Stimulated activated CD8-positive, alpha-beta memory T cell treated with anti-CD3 and anti-CD28 coated beads, Interleukin-12 subunit alpha, Interleukin-12 subunit beta, amount 100 ng/mL, for 1 hour (primary cell): Measurements from ENCODE around the gene UGT1A3.

Source experiments
- DNase-seq: peaks from one replicate; pipeline ENCODE4 v3.0.0-alpha.2; 2020; ENCODE audit warnings: low read depth

Gene UGT1A3

GRCh38 chr2:233758141-233758540, 29.3 kb downstream of the UGT1A3 start:
- no peak for DNase-seq

- no peak for DNase-seq
These were observed 30.0 kb downstream of the UGT1A3 start for GRCh38 chr2:233758849-233759248.

- DNase-seq = no peak
These were observed 31.2 kb downstream of the UGT1A3 start, which contains the start of gene UGT1A1 for GRCh38 chr2:233760043-233760442. UGT1A1 (plus strand) TSS chr2:233760270; CDS start chr2:233760288, 18 bp downstream.

- DNase-seq = no peak
These were observed 32.4 kb downstream of the UGT1A3 start for GRCh38 chr2:233761040-233761769.

GRCh38 chr2:233764264-233764663, 35.4 kb downstream of the UGT1A3 start:
- DNase-seq = no peak

- no peak for DNase-seq
These were observed 35.9 kb downstream of the UGT1A3 start for GRCh38 chr2:233764761-233765160.

GRCh38 chr2:233766416-233766815, 37.6 kb downstream of the UGT1A3 start:
- DNase-seq = no peak

GRCh38 chr2:233768076-233768475, 39.2 kb downstream of the UGT1A3 start:
- DNase-seq = no peak

GRCh38 chr2:233769260-233769659, 40.4 kb downstream of the UGT1A3 start:
- DNase-seq = no peak

- DNase-seq = no peak
These were observed 43.3 kb downstream of the UGT1A3 start for GRCh38 chr2:233772153-233772552.

GRCh38 chr2:233772583-233772982, 43.7 kb downstream of the UGT1A3 start:
- DNase-seq = no peak

GRCh38 chr2:233773854-233774253, 45.0 kb downstream of the UGT1A3 start:
- no peak for DNase-seq

- DNase-seq = no peak
These were observed 46.6 kb downstream of the UGT1A3 start for GRCh38 chr2:233775414-233775813.

- no peak for DNase-seq
These were observed 49.2 kb downstream of the UGT1A3 start, which contains the start of gene MROH2A for GRCh38 chr2:233778030-233778429. MROH2A (plus strand) TSS chr2:233778330; CDS start chr2:233779359, 1,029 bp downstream.

- DNase-seq = no peak
These were observed 50.9 kb downstream of the UGT1A3 start for GRCh38 chr2:233779722-233780121.

GRCh38 chr2:233780771-233781170, 51.9 kb downstream of the UGT1A3 start:
- DNase-seq = no peak

- DNase-seq = no peak
These were observed 60.7 kb downstream of the UGT1A3 start for GRCh38 chr2:233789554-233789953.

GRCh38 chr2:233791151-233791882, 62.5 kb downstream of the UGT1A3 start:
- DNase-seq = no peak

GRCh38 chr2:233791883-233792329, 63.1 kb downstream of the UGT1A3 start:
- no peak for DNase-seq

GRCh38 chr2:233792720-233793119, 63.9 kb downstream of the UGT1A3 start:
- DNase-seq = no peak

- no peak for DNase-seq
These were observed 64.8 kb downstream of the UGT1A3 start for GRCh38 chr2:233793465-233794127.

- no peak for DNase-seq
These were observed 65.4 kb downstream of the UGT1A3 start for GRCh38 chr2:233794128-233794658.
